ENCODE measurements around the gene SPC24. TPM values are rescaled to one million over a fixed set of nuclear protein-coding genes. Genes with fewer than 3 reads are reported as not detected.
"Not testable (repeated sequence)": the region's sequence is repeated elsewhere in the genome, so short reads cannot be mapped to it uniquely, and the experiment has no call there.

The SPC24 gene
- total RNA-seq, 1 donor from 2014 or later = 38.3 TPM

GRCh38 chr19:11181488-11181887, 25.9 kb upstream of the SPC24 start:
- intact Hi-C loops (cut with micrococcal nuclease) = no loop called here
- Mint-ChIP-seq H3K4me3 (ENCODE audit: low read depth) (no peak overlapping the region), H3K27me3 (ENCODE audit: low read depth) (peaks cover 3% of the 10 kb centered on the region), H3K4me1 (ENCODE audit: low read depth) (no peaks in the 10 kb centered on the region), H3K27ac (no peak overlapping the region), H3K9me3 (no peaks in the 10 kb centered on the region), H3K36me3 (ENCODE audit: low read depth) (no peaks in the 10 kb centered on the region)
- DNase-seq (ENCODE audit: low spot score) = no peak

GRCh38 chr19:11180975-11181374, 25.4 kb upstream of the SPC24 start:
- H3K4me1 Mint-ChIP-seq (ENCODE audit: low read depth); H3K36me3 Mint-ChIP-seq (ENCODE audit: low read depth); DNase-seq (ENCODE audit: low spot score); H3K27ac Mint-ChIP-seq; H3K9me3 Mint-ChIP-seq; H3K27me3 Mint-ChIP-seq (ENCODE audit: low read depth); intact Hi-C loops (cut with micrococcal nuclease); H3K4me3 Mint-ChIP-seq (ENCODE audit: low read depth): not testable (repeated sequence)

DNA sequence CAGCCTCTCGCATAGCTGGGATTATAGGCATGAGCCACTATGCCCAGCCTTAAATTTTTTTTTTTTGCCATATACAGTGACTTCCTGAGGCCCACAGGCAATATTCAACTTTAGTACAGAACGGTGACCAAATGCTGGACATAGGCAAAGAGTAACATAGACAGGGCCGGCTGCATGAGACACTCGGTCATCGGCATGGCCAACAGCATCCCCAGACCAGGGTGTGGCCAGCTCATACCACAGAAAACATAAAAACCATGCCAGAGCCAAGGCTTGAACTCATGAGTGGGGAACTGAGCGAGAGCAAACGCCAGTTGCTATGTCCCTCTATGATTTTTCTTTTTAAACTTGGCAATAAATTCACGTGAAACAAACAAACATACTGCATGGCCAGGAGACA, 24.8 kb upstream of the SPC24 start:
- intact Hi-C loops (cut with micrococcal nuclease) = no loop called here
- Mint-ChIP-seq H3K4me1 (ENCODE audit: low read depth) (no peaks in the 10 kb centered on the region), H3K4me3 (ENCODE audit: low read depth) (no peak overlapping the region), H3K27me3 (ENCODE audit: low read depth) (peaks cover 3% of the 10 kb centered on the region), H3K9me3 (no peaks in the 10 kb centered on the region), H3K36me3 (ENCODE audit: low read depth) (no peaks in the 10 kb centered on the region), H3K27ac (no peak overlapping the region)
- DNase-seq (ENCODE audit: low spot score) = no peak

GRCh38 chr19:11179716-11180297, 24.2 kb upstream of the SPC24 start:
- no peak for DNase-seq (ENCODE audit: low spot score)
- no peaks in the 10 kb centered on the region for H3K9me3 Mint-ChIP-seq

DNA sequence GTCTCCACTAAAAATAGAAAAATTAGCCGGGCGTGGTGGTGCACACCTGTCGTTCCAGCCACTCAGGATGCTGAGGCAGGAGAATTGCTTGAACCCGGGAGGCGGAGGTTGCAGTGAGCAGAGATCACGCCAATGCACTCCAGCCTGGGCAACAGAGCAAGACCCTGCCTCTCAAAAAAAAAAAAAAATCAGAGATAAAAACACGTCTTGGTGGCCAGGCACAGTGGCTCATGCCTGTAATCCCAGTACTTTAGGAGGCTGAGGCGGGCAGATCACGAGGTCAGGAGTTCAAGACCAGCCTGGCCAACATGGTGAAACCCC, 23.5 kb upstream of the SPC24 start:
- H3K4me3 Mint-ChIP-seq (ENCODE audit: low read depth); H3K27me3 Mint-ChIP-seq (ENCODE audit: low read depth); H3K27ac Mint-ChIP-seq; DNase-seq (ENCODE audit: low spot score); H3K4me1 Mint-ChIP-seq (ENCODE audit: low read depth); H3K9me3 Mint-ChIP-seq; intact Hi-C loops (cut with micrococcal nuclease); H3K36me3 Mint-ChIP-seq (ENCODE audit: low read depth): not testable (repeated sequence)

More at GRCh38 chr19:11179716-11180297, 24.2 kb upstream of the SPC24 start:
- Mint-ChIP-seq H3K27ac (no peak overlapping the region), H3K4me1 (ENCODE audit: low read depth) (no peaks in the 10 kb centered on the region), H3K36me3 (ENCODE audit: low read depth) (no peaks in the 10 kb centered on the region), H3K4me3 (ENCODE audit: low read depth) (no peak overlapping the region), H3K27me3 (ENCODE audit: low read depth) (peaks cover 3% of the 10 kb centered on the region)
- intact Hi-C loops (cut with micrococcal nuclease) = no loop called here

- Mint-ChIP-seq H3K27ac (no peak overlapping the region), H3K27me3 (ENCODE audit: low read depth) (no peaks in the 10 kb centered on the region), H3K36me3 (ENCODE audit: low read depth) (no peaks in the 10 kb centered on the region), H3K4me3 (ENCODE audit: low read depth) (no peak overlapping the region), H3K4me1 (ENCODE audit: low read depth) (no peaks in the 10 kb centered on the region), H3K9me3 (no peaks in the 10 kb centered on the region)
- DNase-seq (ENCODE audit: low spot score) = no peak
- intact Hi-C loops (cut with micrococcal nuclease) = no loop called here
Observed at GRCh38 chr19:11177592-11177991, 22.0 kb upstream of the SPC24 start.

DNA sequence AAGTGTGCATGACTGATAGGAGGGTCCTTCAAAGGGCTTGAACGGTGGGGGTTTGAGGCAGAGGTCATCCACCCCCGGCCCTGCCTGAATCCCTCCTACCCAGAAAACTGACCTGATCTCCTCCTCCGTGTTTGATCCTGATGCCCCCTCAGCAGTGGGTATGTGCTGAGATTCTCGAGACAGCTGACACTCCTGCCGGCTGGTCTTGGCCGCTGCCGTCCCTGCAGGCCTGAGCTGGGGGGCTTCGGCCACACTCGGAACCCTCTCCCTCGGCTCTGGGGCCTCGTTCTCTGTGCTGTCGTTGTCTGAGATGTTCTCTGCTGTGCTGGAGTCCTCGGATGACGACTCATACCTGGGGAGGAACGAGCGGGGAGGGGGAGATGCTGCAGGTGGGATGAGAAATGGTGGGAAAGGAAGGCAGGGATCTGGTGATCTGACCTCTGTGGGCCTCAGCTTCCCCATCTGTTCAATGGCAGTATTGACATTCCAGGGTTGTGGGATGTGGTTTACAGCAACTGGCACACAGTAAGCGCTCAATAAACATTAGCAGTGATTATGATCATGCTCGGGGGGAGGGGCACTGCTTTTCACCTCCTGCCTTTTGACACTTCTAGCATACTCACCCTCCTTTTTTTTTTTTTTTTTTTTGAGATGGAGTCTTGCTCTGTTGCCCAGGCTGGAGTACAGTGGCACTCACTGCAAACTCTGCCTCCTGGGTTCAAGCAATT, 21.0 kb upstream of the SPC24 start:
- intact Hi-C loops (cut with micrococcal nuclease) = no loop called here
- Mint-ChIP-seq H3K4me3 (ENCODE audit: low read depth) (no peak overlapping the region), H3K4me1 (ENCODE audit: low read depth) (no peaks in the 10 kb centered on the region), H3K27me3 (ENCODE audit: low read depth) (no peaks in the 10 kb centered on the region), H3K9me3 (no peaks in the 10 kb centered on the region), H3K27ac (no peak overlapping the region), H3K36me3 (ENCODE audit: low read depth) (no peaks in the 10 kb centered on the region)
- DNase-seq (ENCODE audit: low spot score) = no peak

DNA sequence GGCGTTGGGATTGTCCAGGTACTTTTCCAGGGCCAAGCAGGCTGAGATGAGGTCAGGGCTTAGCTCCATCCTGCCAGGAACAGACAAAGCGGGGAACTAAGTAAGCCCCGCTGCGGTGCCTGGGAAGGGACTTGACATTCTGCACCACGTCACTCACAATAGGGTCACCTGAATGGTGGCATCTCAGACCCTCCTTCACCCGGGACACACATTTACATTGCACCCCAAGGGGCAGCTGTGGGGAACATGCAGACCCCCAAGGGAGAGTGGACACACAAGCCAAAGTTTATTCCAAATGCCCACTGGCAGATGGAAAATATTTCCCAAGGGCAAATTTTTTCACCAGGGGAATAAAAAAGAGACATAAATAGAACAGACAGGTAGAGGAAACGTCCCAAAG, 20.3 kb upstream of the SPC24 start:
- Mint-ChIP-seq H3K36me3 (ENCODE audit: low read depth) (no peaks in the 10 kb centered on the region), H3K27me3 (ENCODE audit: low read depth) (no peaks in the 10 kb centered on the region), H3K9me3 (no peaks in the 10 kb centered on the region), H3K4me3 (ENCODE audit: low read depth) (no peak overlapping the region), H3K27ac (no peak overlapping the region), H3K4me1 (ENCODE audit: low read depth) (no peaks in the 10 kb centered on the region)
- intact Hi-C loops (cut with micrococcal nuclease) = no loop called here
- no peak for DNase-seq (ENCODE audit: low spot score)

- H3K9me3 Mint-ChIP-seq = no peaks in the 10 kb centered on the region
Observed at GRCh38 chr19:11174336-11174735, 18.8 kb upstream of the SPC24 start.

GRCh38 chr19:11173516-11174155, 18.1 kb upstream of the SPC24 start:
- H3K9me3 Mint-ChIP-seq = no peaks in the 10 kb centered on the region
- no peak for DNase-seq (ENCODE audit: low spot score)
- H3K27ac Mint-ChIP-seq = no peak overlapping the region
- H3K4me3 Mint-ChIP-seq (ENCODE audit: low read depth) = no peak overlapping the region
- no peaks in the 10 kb centered on the region for H3K27me3 Mint-ChIP-seq (ENCODE audit: low read depth)
- intact Hi-C loops (cut with micrococcal nuclease) = no loop called here
- no peaks in the 10 kb centered on the region for H3K36me3 Mint-ChIP-seq (ENCODE audit: low read depth)
- no peaks in the 10 kb centered on the region for H3K4me1 Mint-ChIP-seq (ENCODE audit: low read depth)

More at GRCh38 chr19:11174336-11174735, 18.8 kb upstream of the SPC24 start:
- no peaks in the 10 kb centered on the region for H3K27me3 Mint-ChIP-seq (ENCODE audit: low read depth)
- H3K27ac Mint-ChIP-seq = no peak overlapping the region
- H3K4me3 Mint-ChIP-seq (ENCODE audit: low read depth) = no peak overlapping the region
- no peaks in the 10 kb centered on the region for H3K36me3 Mint-ChIP-seq (ENCODE audit: low read depth)
- no peaks in the 10 kb centered on the region for H3K4me1 Mint-ChIP-seq (ENCODE audit: low read depth)
- no peak for DNase-seq (ENCODE audit: low spot score)
- intact Hi-C loops (cut with micrococcal nuclease) = no loop called here

GRCh38 chr19:11172576-11172975, 17.0 kb upstream of the SPC24 start:
- Mint-ChIP-seq H3K36me3 (ENCODE audit: low read depth) (no peaks in the 10 kb centered on the region), H3K4me1 (ENCODE audit: low read depth) (no peaks in the 10 kb centered on the region), H3K27ac (no peak overlapping the region), H3K27me3 (ENCODE audit: low read depth) (no peaks in the 10 kb centered on the region), H3K4me3 (ENCODE audit: low read depth) (no peak overlapping the region), H3K9me3 (no peaks in the 10 kb centered on the region)
- DNase-seq (ENCODE audit: low spot score) = no peak
- intact Hi-C loops (cut with micrococcal nuclease) = no loop called here

GRCh38 chr19:11171144-11171543, 15.6 kb upstream of the SPC24 start:
- H3K27me3 Mint-ChIP-seq (ENCODE audit: low read depth) = no peaks in the 10 kb centered on the region
- intact Hi-C loops (cut with micrococcal nuclease) = no loop called here
- H3K36me3 Mint-ChIP-seq (ENCODE audit: low read depth) = no peaks in the 10 kb centered on the region
- no peaks in the 10 kb centered on the region for H3K4me1 Mint-ChIP-seq (ENCODE audit: low read depth)
- no peaks in the 10 kb centered on the region for H3K9me3 Mint-ChIP-seq
- no peak overlapping the region for H3K4me3 Mint-ChIP-seq (ENCODE audit: low read depth)
- H3K27ac Mint-ChIP-seq = no peak overlapping the region
- no peak for DNase-seq (ENCODE audit: low spot score)

- intact Hi-C loops (cut with micrococcal nuclease) = no loop called here
- Mint-ChIP-seq H3K4me1 (ENCODE audit: low read depth) (no peaks in the 10 kb centered on the region), H3K4me3 (ENCODE audit: low read depth) (no peak overlapping the region), H3K27ac (no peak overlapping the region), H3K36me3 (ENCODE audit: low read depth) (no peaks in the 10 kb centered on the region), H3K9me3 (no peaks in the 10 kb centered on the region), H3K27me3 (ENCODE audit: low read depth) (no peaks in the 10 kb centered on the region)
- no peak for DNase-seq (ENCODE audit: low spot score)
Observed at GRCh38 chr19:11169896-11170678, 14.5 kb upstream of the SPC24 start.

All from activated T-helper 2 cell treated with anti-CD3 and anti-CD28 coated beads, Interferon-gamma antibody, Interleukin-2, Interleukin-4, amounts not matched to agents 10 μg/mL and 5 μg/mL and 100 μg/mL, durations not matched to agents 14 hours and 24 hours and 36 hours (primary cell).